ENCODE results near the gene RAI2.

- TF ChIP-seq CTCF (IDR thresholded peaks at IDR 0.05) (no peak), POLR2A (IDR thresholded peaks at IDR 0.05) (no peak)
Observed at GRCh38 chrX:17801431-17801830, 59.7 kb downstream of the RAI2 start.
